Upper lobe of left lung (tissue), 6 donors: ENCODE results near the gene RPS6KA2. TPM values are rescaled to one million over a fixed set of nuclear protein-coding genes. Genes with fewer than 3 reads are reported as not detected.

ENCODE experiments used
- ATAC-seq, 2 donors: fragments of 200-7000 bp; cut with Tn5 transposase; one replicate each; pipeline ENCODE4 v1.9.1; 2022; ENCODE audit warnings: mild to moderate bottlenecking in 2 of 2, moderate library complexity in 2 of 2; ENCODE audit not compliant: low FRiP score in 2 of 2
- DNase-seq, 2 donors: peaks; one replicate each; pipeline ENCODE4 v3.0.0-alpha.2; 2019 to 2020
- H3K27ac ChIP-seq, 4 donors: fragments of 200-600 bp; sonication (generic); one replicate each; pipeline ENCODE4 v1.5.1; 2016 to 2019
- H3K27me3 ChIP-seq, 4 donors: fragments of 200-600 bp; sonication (generic); one replicate each; pipeline ENCODE4 v1.5.1; 2017 to 2019
- H3K36me3 ChIP-seq, 4 donors: fragments of 200-600 bp; sonication (generic); one replicate each; pipeline ENCODE4 v1.5.1; 2016 to 2019
- H3K4me1 ChIP-seq, 4 donors: fragments of 200-600 bp; sonication (generic); one replicate each; pipeline ENCODE4 v1.5.1; 2018 to 2019
- H3K4me3 ChIP-seq, 4 donors: fragments of 200-600 bp; sonication (generic); one replicate each; pipeline ENCODE4 v1.5.1; 2017 to 2019; ENCODE audit warnings: mild to moderate bottlenecking in 2 of 4, moderate library complexity in 1 of 4
- H3K9me3 ChIP-seq, 4 donors: fragments of 200-600 bp; sonication (generic); one replicate each; pipeline ENCODE4 v1.5.1; 2018 to 2019
- CTCF ChIP-seq, 6 experiments: fragments of 450-650 bp in 4 of 6; fragments of 200-600 bp in 2 of 6; sonication (generic) in 2 of 6; IDR thresholded peaks; one replicate each; pipeline ENCODE4 v1.5.1; 2016 to 2019; ENCODE audit warnings: antibody characterized with exemption in 6 of 6
- EP300 ChIP-seq, 4 donors: sonication (generic); formaldehyde crosslinking; IDR thresholded peaks; one replicate each; pipeline ENCODE4 v1.5.1; 2017; ENCODE audit warnings: antibody characterized with exemption in 4 of 4, control low read depth in 2 of 4
- POLR2A ChIP-seq, 4 donors: fragments of 450-650 bp; IDR thresholded peaks; one replicate each; pipeline ENCODE4 v1.5.1; 2016 to 2017; ENCODE audit warnings: antibody characterized with exemption in 4 of 4, mild to moderate bottlenecking in 2 of 4
- POLR2AphosphoS5 ChIP-seq, 2 donors: sonication (generic); formaldehyde crosslinking; IDR thresholded peaks; one replicate each; pipeline ENCODE4 v1.5.1; 2017; ENCODE audit warnings: antibody characterized with exemption in 2 of 2
- WGBS, 2 donors: methylation state at CpG; one replicate each; pipeline ENCODE4 v1.1.5; 2017 to 2018; 5-methylcytosine and 5-hydroxymethylcytosine counted together
- total RNA-seq, 6 donors: library from RNA; depleted of rRNA in 4 of 6; stranded (reverse); fragments of >200 nt in 4 of 6; gene quantifications; one replicate each; pipeline versions ENCODE4 v1.1.0 to v1.2.1, GENCODE V29; 2016 to 2021
- donor health status: DM: no; HTN: no; CAD: no; lungs with moderate emphysema.
- donor health status: DM: no; HTN: yes; CAD: no; lungs with severe emphysema.

Gene RPS6KA2
- total RNA-seq, 6 donors from 2014 or later = 101 to 233 (median 168) TPM

- TF ChIP-seq POLR2AphosphoS5 (IDR thresholded peaks at IDR 0.05) = no peak
- TF ChIP-seq EP300 (IDR thresholded peaks at IDR 0.05) = no peak
- TF ChIP-seq POLR2A (IDR thresholded peaks at IDR 0.05) = no peak
- TF ChIP-seq CTCF (IDR thresholded peaks at IDR 0.05) = no peak
- Histone ChIP-seq H3K9me3 (peaks cover 0 to 3% (median 0%) of the 10 kb centered on the region in 4 donors), H3K4me3 (no peak overlapping the region), H3K27ac (peak overlapping the region; percentile 0 to 48 (median 15)), H3K4me1 (peaks cover 6 to 21% (median 15%) of the 10 kb centered on the region in 4 donors), H3K36me3 (peaks cover 0 to 20% (median 9%) of the 10 kb centered on the region in 4 donors), H3K27me3 (no peaks in the 10 kb centered on the region)
- 54 to 69% methylated on average over 13 to 16 of the region's 16 CpGs for WGBS, 2 donors
- ATAC-seq = no peak
- peak in 1 of 2 donors; percentile 62 for DNase-seq
These were observed 63.9 kb downstream of the RPS6KA2 start for GRCh38 chr6:166563200-166563599.

GRCh38 chr6:166562726-166563125, 64.3 kb downstream of the RPS6KA2 start:
- no peak overlapping the region for H3K4me3 ChIP-seq
- peaks cover 0 to 17% (median 9%) of the 10 kb centered on the region in 4 donors for H3K36me3 ChIP-seq
- ATAC-seq (no peak), DNase-seq (peak in 1 of 2 donors; percentile 46)
- H3K4me1 ChIP-seq = peaks cover 6 to 26% (median 17%) of the 10 kb centered on the region in 4 donors
- H3K27ac ChIP-seq = peak overlapping the region in 2 of 4 donors; percentile 26 to 48
- 96% methylated on average over 9 of the region's 9 CpGs for WGBS, 2 donors
- no peaks in the 10 kb centered on the region for H3K27me3 ChIP-seq
- H3K9me3 ChIP-seq = peaks cover 0 to 3% (median 0%) of the 10 kb centered on the region in 4 donors
- no peak for TF ChIP-seq POLR2A (IDR thresholded peaks at IDR 0.05)
- no peak for TF ChIP-seq EP300 (IDR thresholded peaks at IDR 0.05)
- TF ChIP-seq CTCF (IDR thresholded peaks at IDR 0.05) = no peak
- TF ChIP-seq POLR2AphosphoS5 (IDR thresholded peaks at IDR 0.05) = no peak

GRCh38 chr6:166561771-166562359, 65.2 kb downstream of the RPS6KA2 start:
- Histone ChIP-seq H3K4me1 (peaks cover 12 to 35% (median 24%) of the 10 kb centered on the region in 4 donors), H3K27ac (peak overlapping the region in 2 of 4 donors; percentile 8 to 26), H3K4me3 (no peak overlapping the region), H3K9me3 (peaks cover 0 to 3% (median 0%) of the 10 kb centered on the region in 4 donors), H3K27me3 (no peaks in the 10 kb centered on the region), H3K36me3 (peaks cover 0 to 16% (median 9%) of the 10 kb centered on the region in 4 donors)
- TF ChIP-seq POLR2A (IDR thresholded peaks at IDR 0.05) (no peak), EP300 (IDR thresholded peaks at IDR 0.05) (no peak), POLR2AphosphoS5 (IDR thresholded peaks at IDR 0.05) (no peak), CTCF (IDR thresholded peaks at IDR 0.05) (no peak)
- DNase-seq (no peak), ATAC-seq (peak in 1 of 2 donors; percentile 63)
- WGBS, 2 donors = 82 to 93% methylated on average over 9 to 10 of the region's 10 CpGs

GRCh38 chr6:166560222-166560621, 66.8 kb downstream of the RPS6KA2 start:
- TF ChIP-seq CTCF (IDR thresholded peaks at IDR 0.05) = no peak
- no peak for TF ChIP-seq EP300 (IDR thresholded peaks at IDR 0.05)
- no peak for TF ChIP-seq POLR2A (IDR thresholded peaks at IDR 0.05)
- TF ChIP-seq POLR2AphosphoS5 (IDR thresholded peaks at IDR 0.05) = no peak

More at GRCh38 chr6:166560222-166560621, 66.8 kb downstream of the RPS6KA2 start:
- 83 to 89% methylated on average over 3 of the region's 3 CpGs for WGBS, 2 donors
- no peak overlapping the region for H3K4me3 ChIP-seq
- peaks cover 0 to 13% (median 7%) of the 10 kb centered on the region in 4 donors for H3K36me3 ChIP-seq
- ATAC-seq = no peak
- peaks cover 0 to 3% (median 0%) of the 10 kb centered on the region in 4 donors for H3K9me3 ChIP-seq
- DNase-seq = no peak
- peaks cover 16 to 49% (median 36%) of the 10 kb centered on the region in 4 donors for H3K4me1 ChIP-seq
- no peak overlapping the region for H3K27ac ChIP-seq
- no peaks in the 10 kb centered on the region for H3K27me3 ChIP-seq
